ENCODE measurements around the gene EZH1.

The EZH1 gene

GRCh38 chr17:42697108-42697811 lies 47.6 kb downstream of the EZH1 start:
- TF ChIP-seq CTCF (IDR thresholded peaks at IDR 0.05; ENCODE audit: low read depth, low read length, missing control alignments): no peak
- H3K4me3 ChIP-seq (ENCODE audit: low read depth, low read length): no peak overlapping the region
- DNase-seq (ENCODE audit: low read depth): no peak

- no peak for TF ChIP-seq CTCF (IDR thresholded peaks at IDR 0.05; ENCODE audit: low read depth, low read length, missing control alignments)
- H3K4me3 ChIP-seq (ENCODE audit: low read depth, low read length): no peak overlapping the region
- no peak for DNase-seq (ENCODE audit: low read depth)
These were observed 49.3 kb downstream of the EZH1 start for GRCh38 chr17:42695500-42695899.

GRCh38 chr17:42694524-42694923 lies 50.3 kb downstream of the EZH1 start:
- no peak for DNase-seq (ENCODE audit: low read depth)
- TF ChIP-seq CTCF (IDR thresholded peaks at IDR 0.05; ENCODE audit: low read depth, low read length, missing control alignments): no peak

GRCh38 chr17:42692489-42692888 lies 52.4 kb downstream of the EZH1 start:
- DNase-seq (ENCODE audit: low read depth): no peak
- no peak overlapping the region for H3K4me3 ChIP-seq (ENCODE audit: low read depth, low read length)
- TF ChIP-seq CTCF (IDR thresholded peaks at IDR 0.05; ENCODE audit: low read depth, low read length, missing control alignments): no peak

More at GRCh38 chr17:42694524-42694923, 50.3 kb downstream of the EZH1 start:
- no peak overlapping the region for H3K4me3 ChIP-seq (ENCODE audit: low read depth, low read length)

GRCh38 chr17:42691021-42691545 lies 53.8 kb downstream of the EZH1 start:
- no peak overlapping the region for H3K4me3 ChIP-seq (ENCODE audit: low read depth, low read length)
- no peak for TF ChIP-seq CTCF (IDR thresholded peaks at IDR 0.05; ENCODE audit: low read depth, low read length, missing control alignments)
- DNase-seq (ENCODE audit: low read depth): no peak

- no peak overlapping the region for H3K4me3 ChIP-seq (ENCODE audit: low read depth, low read length)
These were observed 54.2 kb downstream of the EZH1 start for GRCh38 chr17:42690596-42690995.

More at GRCh38 chr17:42690596-42690995, 54.2 kb downstream of the EZH1 start:
- no peak for DNase-seq (ENCODE audit: low read depth)
- no peak for TF ChIP-seq CTCF (IDR thresholded peaks at IDR 0.05; ENCODE audit: low read depth, low read length, missing control alignments)
